Fibroblast of pulmonary artery (primary cell): Measurements from ENCODE around the gene SMARCD3.

Experiments used
- DNase-seq: peaks from one replicate; pipeline ENCODE4 v3.0.0-alpha.2; 2010; ENCODE audit warnings: low read depth
- H3K4me3 ChIP-seq: replicated peaks from 2 replicates; pipeline ENCODE4 v1.5.1; 2011; ENCODE audit warnings: low read depth, mild to moderate bottlenecking, control low read depth, low read length, moderate library complexity
- CTCF ChIP-seq: IDR thresholded peaks from 2 replicates; pipeline ENCODE4 v1.5.1; 2011; ENCODE audit warnings: mild to moderate bottlenecking, control low read depth, low read length, inconsistent platforms; ENCODE audit errors: missing control alignments

SMARCD3 gene

GRCh38 chr7:151240536-151240935 lies 8.0 kb downstream of the SMARCD3 start:
- no peak for TF ChIP-seq CTCF
- DNase-seq = no peak
- no peak overlapping the region for H3K4me3 ChIP-seq

GRCh38 chr7:151239837-151240459 lies 8.5 kb downstream of the SMARCD3 start:
- no peak for DNase-seq
- no peak overlapping the region for H3K4me3 ChIP-seq
- no peak for TF ChIP-seq CTCF

- H3K4me3 ChIP-seq = no peak overlapping the region
- no peak for DNase-seq
- no peak for TF ChIP-seq CTCF
Observed at GRCh38 chr7:151238924-151239836, 9.3 kb downstream of the SMARCD3 start.

GRCh38 chr7:151238190-151238810 lies 10.2 kb downstream of the SMARCD3 start:
- no peak overlapping the region for H3K4me3 ChIP-seq
- TF ChIP-seq CTCF = no peak

GRCh38 chr7:151237244-151238189 lies 11.0 kb downstream of the SMARCD3 start:
- H3K4me3 ChIP-seq = no peak overlapping the region
- no peak for TF ChIP-seq CTCF
- no peak for DNase-seq

More at GRCh38 chr7:151238190-151238810, 10.2 kb downstream of the SMARCD3 start:
- DNase-seq = no peak

- DNase-seq = no peak
- TF ChIP-seq CTCF = no peak
- H3K4me3 ChIP-seq = no peak overlapping the region
Observed at GRCh38 chr7:151236406-151236805, 12.1 kb downstream of the SMARCD3 start.
